Activated CD8-positive, alpha-beta memory T cell treated with anti-CD3 and anti-CD28 coated beads, Interleukin-2, amount 50 U/mL, for 48 hours (primary cell): ENCODE results near the gene SUFU.
A peak's percentile ranks its signal among the peaks of the same experiment; 100 is the strongest.

Source experiments
- DNase-seq: peaks from one replicate; pipeline ENCODE4 v3.0.0-alpha.2; 2020

Gene SUFU

GRCh38 chr10:102555781-102556328, 52.1 kb downstream of the SUFU start:
- no peak for DNase-seq

- DNase-seq, result no peak
Observed at GRCh38 chr10:102557569-102557968, 53.8 kb downstream of the SUFU start.

- no peak for DNase-seq
Observed at GRCh38 chr10:102559764-102560163, 56.0 kb downstream of the SUFU start.

GRCh38 chr10:102564209-102564834, 60.5 kb downstream of the SUFU start:
- no peak for DNase-seq

GRCh38 chr10:102565793-102566192, 62.0 kb downstream of the SUFU start:
- no peak for DNase-seq

GRCh38 chr10:102578782-102579181, 75.0 kb downstream of the SUFU start:
- no peak for DNase-seq

GRCh38 chr10:102579328-102579727, 75.6 kb downstream of the SUFU start:
- DNase-seq, result no peak

- DNase-seq, result no peak
Observed at GRCh38 chr10:102580230-102580629, 76.5 kb downstream of the SUFU start.

GRCh38 chr10:102581401-102581800, 77.6 kb downstream of the SUFU start:
- DNase-seq, result no peak

GRCh38 chr10:102581981-102582580, 78.3 kb downstream of the SUFU start:
- DNase-seq, result no peak

- peak; percentile 89 for DNase-seq
Observed at GRCh38 chr10:102583435-102584417, 80.0 kb downstream of the SUFU start.

- DNase-seq, result no peak
Observed at GRCh38 chr10:102585026-102585425, 81.3 kb downstream of the SUFU start.

GRCh38 chr10:102586858-102587257, 83.1 kb downstream of the SUFU start:
- no peak for DNase-seq

GRCh38 chr10:102588875-102589274, 85.1 kb downstream of the SUFU start:
- no peak for DNase-seq

GRCh38 chr10:102593074-102593803, 89.5 kb downstream of the SUFU start:
- no peak for DNase-seq

- DNase-seq, result no peak
Observed at GRCh38 chr10:102593804-102594079, 90.0 kb downstream of the SUFU start.

GRCh38 chr10:102595293-102595692, 91.5 kb downstream of the SUFU start:
- DNase-seq, result no peak

GRCh38 chr10:102595897-102596296, 92.1 kb downstream of the SUFU start:
- no peak for DNase-seq

- no peak for DNase-seq
Observed at GRCh38 chr10:102596506-102596971, 92.8 kb downstream of the SUFU start.

- DNase-seq, result no peak
Observed at GRCh38 chr10:102597131-102597991, 93.6 kb downstream of the SUFU start.

- DNase-seq, result no peak
Observed at GRCh38 chr10:102598243-102598642, 94.5 kb downstream of the SUFU start.
